SK-N-SH (cell line): ENCODE measurements around the gene SULF2. TPM values are rescaled to one million over a fixed set of nuclear protein-coding genes. Genes with fewer than 3 reads are reported as not detected.

ENCODE experiments used
- CTCF ChIA-PET: fragments of 300-600, 350-600 bp; formaldehyde crosslinking; extraction: SDS; loops from one replicate; lab custom pipeline; 2021; lab: Yijun Ruan, JAX
- POLR2A ChIA-PET: fragments of 350-600 bp; sonication (Branson Sonifier 250); formaldehyde crosslinking; extraction: SDS; loops from one replicate; lab custom pipeline; 2020; ENCODE audit warnings: antibody characterized with exemption, inconsistent platforms; lab: Yijun Ruan, JAX
- DNase-seq: peaks from one replicate; pipeline ENCODE4 v3.0.0; 2012
- H2AFZ ChIP-seq: fragments of 200-600 bp; sonication (generic); 2 replicates; pipeline ENCODE4 v1.8.1; 2016; ENCODE audit warnings: antibody characterized with exemption, mild to moderate bottlenecking, low read depth
- H3F3A ChIP-seq: fragments of 200-600 bp; sonication (generic); replicated peaks from 2 replicates; pipeline ENCODE3; 2016; ENCODE audit warnings: antibody characterized with exemption, mild to moderate bottlenecking; ENCODE audit not compliant: insufficient read depth
- H3K27ac ChIP-seq, 2 experiments: fragments of 200-500 bp in 1 of 2; fragments of 200-600 bp in 1 of 2; sonication (Bioruptor generic) in 1 of 2; sonication (generic), shearing (Covaris generic) in 1 of 2; 2 replicates each; pipeline versions ENCODE4 v1.5.1 to v1.6.1; 2014 to 2016; ENCODE audit warnings: low read depth in 2 of 2, inconsistent platforms in 1 of 2, low read length in 1 of 2, mild to moderate bottlenecking in 1 of 2, mixed read lengths in 1 of 2
- H3K27me3 ChIP-seq: fragments of 200-600 bp; sonication (generic), shearing (Covaris generic); 2 replicates; pipeline ENCODE4 v1.6.1; 2016; ENCODE audit warnings: mixed run types; ENCODE audit not compliant: insufficient read depth
- H3K36me3 ChIP-seq, 2 experiments: fragments of 200-500 bp in 1 of 2; fragments of 200-600 bp in 1 of 2; sonication (Bioruptor generic) in 1 of 2; sonication (generic) in 1 of 2; replicated peaks in 1 of 2; 2 replicates each; pipeline versions ENCODE3 to v1.5.1; 2014 to 2016; ENCODE audit warnings: low read length in 1 of 2, mild to moderate bottlenecking in 1 of 2; ENCODE audit not compliant: insufficient read depth in 2 of 2, control insufficient read depth in 1 of 2
- H3K4me1 ChIP-seq, 2 experiments: fragments of 200-500 bp in 1 of 2; fragments of 200-600 bp in 1 of 2; sonication (Bioruptor generic) in 1 of 2; sonication (generic), shearing (Covaris generic) in 1 of 2; 2 replicates each; pipeline versions ENCODE4 v1.5.1 to v1.6.1; 2014 to 2016; ENCODE audit warnings: low read depth in 1 of 2, low read length in 1 of 2, mixed run types in 1 of 2; ENCODE audit not compliant: insufficient read depth in 2 of 2, control insufficient read depth in 1 of 2
- H3K4me2 ChIP-seq: fragments of 200-600 bp; sonication (generic), shearing (Covaris generic); 2 replicates; pipeline ENCODE4 v1.6.1; 2017; ENCODE audit warnings: mixed run types
- H3K4me3 ChIP-seq, 2 experiments: fragments of 200-500 bp in 1 of 2; fragments of 200-600 bp in 1 of 2; sonication (Bioruptor generic) in 1 of 2; sonication (generic), shearing (Covaris generic) in 1 of 2; 2 replicates each; pipeline versions ENCODE4 v1.5.1 to v1.8.1; 2014 to 2016; ENCODE audit warnings: low read depth in 2 of 2, inconsistent platforms in 1 of 2, low read length in 1 of 2, mild to moderate bottlenecking in 1 of 2, mixed read lengths in 1 of 2, moderate library complexity in 1 of 2
- H3K79me2 ChIP-seq: fragments of 200-600 bp; sonication (generic); 2 replicates; pipeline ENCODE4 v1.8.1; 2017; ENCODE audit warnings: mild to moderate bottlenecking; ENCODE audit not compliant: insufficient read depth
- H3K9ac ChIP-seq: fragments of 200-600 bp; sonication (generic); 2 replicates; pipeline ENCODE4 v1.6.1; 2017; ENCODE audit warnings: mixed run types
- H3K9me2 ChIP-seq: fragments of 200-600 bp; sonication (generic); 2 replicates; pipeline ENCODE4 v1.6.1; 2017; ENCODE audit warnings: mixed run types
- H3K9me3 ChIP-seq: fragments of 200-600 bp; sonication (generic); 2 replicates; pipeline ENCODE4 v1.6.1; 2017; ENCODE audit warnings: mixed run types, mild to moderate bottlenecking, moderate library complexity
- H4K20me1 ChIP-seq: fragments of 200-600 bp; sonication (generic); 2 replicates; pipeline ENCODE4 v1.6.1; 2017; ENCODE audit warnings: mild to moderate bottlenecking, mixed run types; ENCODE audit not compliant: insufficient read depth
- ELF1 ChIP-seq: IDR thresholded peaks from 2 replicates; pipeline ENCODE4 v1.4.0; 2012
- EP300 ChIP-seq, 2 experiments: IDR thresholded peaks; 2 replicates each; pipeline versions ENCODE4 v1.4.0 to v1.6.1; 2012; ENCODE audit warnings: borderline replicate concordance in 1 of 2, low read depth in 1 of 2, low read length in 1 of 2
- EZH2phosphoT487 ChIP-seq: fragments of 200-600 bp; sonication (generic); IDR thresholded peaks from 2 replicates; pipeline ENCODE4 v1.6.1; 2017; ENCODE audit warnings: low read depth, mixed run types, mild to moderate bottlenecking, antibody characterized with exemption, moderate library complexity, borderline replicate concordance
- FOXM1 ChIP-seq: IDR thresholded peaks from 2 replicates; pipeline ENCODE4 v1.4.0; 2012; ENCODE audit warnings: low read depth, mild to moderate bottlenecking
- GATA2 ChIP-seq: sonication (generic); formaldehyde crosslinking; IDR thresholded peaks from 2 replicates; pipeline ENCODE4 v1.5.0; 2020; ENCODE audit warnings: mild to moderate bottlenecking, missing genetic modification reagents
- JUND ChIP-seq: IDR thresholded peaks from 2 replicates; pipeline ENCODE4 v1.4.0; 2012
- MEF2A ChIP-seq: IDR thresholded peaks from 2 replicates; pipeline ENCODE4 v1.4.0; 2012; ENCODE audit warnings: low read depth, borderline replicate concordance
- NFIC ChIP-seq: IDR thresholded peaks from 2 replicates; pipeline ENCODE4 v1.4.0; 2012; ENCODE audit warnings: borderline replicate concordance
- POLR2AphosphoS5 ChIP-seq: IDR thresholded peaks from 2 replicates; pipeline ENCODE4 v1.6.1; 2012; ENCODE audit warnings: low read depth, low read length
- RXRA ChIP-seq: IDR thresholded peaks from 2 replicates; pipeline ENCODE4 v1.4.0; 2012; ENCODE audit warnings: low read depth, mild to moderate bottlenecking, borderline replicate concordance
- SMC3 ChIP-seq: IDR thresholded peaks from 2 replicates; pipeline ENCODE4 v1.6.1; 2012; ENCODE audit warnings: low read depth, low read length, improper control_type of control experiment
- TCF12 ChIP-seq: IDR thresholded peaks from 2 replicates; pipeline ENCODE4 v1.4.0; 2012
- ZBTB33 ChIP-seq: IDR thresholded peaks from 2 replicates; pipeline ENCODE4 v1.4.0; 2012; ENCODE audit warnings: low read depth, borderline replicate concordance
- WGBS: methylation state at CpG from one replicate; pipeline ENCODE4 v1.1.6; 2017; ENCODE audit warnings: low lambda C conversion rate; 5-methylcytosine and 5-hydroxymethylcytosine counted together
- polyA plus RNA-seq, 3 experiments: library from polyadenylated mRNA; depleted of rRNA; stranded (reverse); fragments of >200 nt; gene quantifications; 2 replicates each; pipeline ENCODE4 v1.2.3, GENCODE V29; 2012
- TF ChIP-seq, protein P1 (sequence below): IDR thresholded peaks from 2 replicates; pipeline ENCODE4 v1.4.0; 2012; ENCODE audit warnings: low read depth
- TF ChIP-seq, protein P2 (sequence below): fragments of 150-350 bp; IDR thresholded peaks from 2 replicates; pipeline ENCODE4 v1.6.1; 2016; ENCODE audit warnings: mild to moderate bottlenecking, low read depth, low read length
- TF ChIP-seq, protein P3 (sequence below): IDR thresholded peaks from 2 replicates; pipeline ENCODE4 v1.4.0; 2012; ENCODE audit warnings: low read depth, borderline replicate concordance

The SULF2 gene
- polyA plus RNA-seq, 1 of the 3 experiments (the other 2 are of a cell fraction) = 20.2 TPM

DNA sequence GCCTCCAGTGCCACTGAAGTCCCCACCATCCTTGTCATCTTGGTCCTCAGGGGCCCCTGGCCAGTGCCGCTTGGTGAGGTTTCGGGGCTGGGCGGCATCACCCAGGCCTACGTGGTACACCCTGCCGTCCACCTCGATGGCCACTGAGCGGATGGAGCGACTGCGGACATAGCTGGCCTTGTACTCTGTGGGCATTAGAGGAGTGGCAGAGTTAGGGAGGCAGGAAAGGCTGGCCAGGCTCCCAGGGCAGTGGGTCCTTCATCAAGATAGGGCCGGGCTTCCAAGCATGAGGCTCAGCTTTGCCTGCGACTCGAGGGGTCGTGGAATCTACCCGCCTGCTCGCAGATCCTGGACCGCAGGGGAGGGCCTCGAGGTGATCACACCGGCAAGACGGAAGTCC, 119.0 kb downstream of the SULF2 start:
- Histone ChIP-seq H3K4me2 (no peak overlapping the region), H3K36me3 (peaks cover 0 to 14% of the 10 kb centered on the region in 2 experiments), H3K4me3 (no peak overlapping the region), H3F3A (no peaks in the 10 kb centered on the region), H2AFZ (no peak overlapping the region), H3K9ac (no peak overlapping the region), H3K27me3 (no peaks in the 10 kb centered on the region), H3K79me2 (no peaks in the 10 kb centered on the region), H4K20me1 (no peaks in the 10 kb centered on the region), H3K9me2 (no peaks in the 10 kb centered on the region), H3K9me3 (no peaks in the 10 kb centered on the region), H3K4me1 (peaks cover 3 to 4% of the 10 kb centered on the region in 2 experiments; a peak in 2 of 4 replicates), H3K27ac (no peak overlapping the region)
- CTCF ChIA-PET = interaction anchor here (2.1 to 24.9 kb wide), 2 partner anchors 11 to 957 kb away, joined by 6 to 437 read pairs; no protein-coding TSS in a partner anchor
- TF ChIP-seq NFIC (no peak), SMC3 (no peak), ELF1 (no peak), RXRA (no peak), FOXM1 (no peak), MEF2A (no peak), EZH2phosphoT487 (no peak), POLR2AphosphoS5 (no peak), TCF12 (no peak), JUND (no peak), EP300 (IDR thresholded peaks at IDR 0.05; ENCODE audit: borderline replicate concordance in 1 of 2, low read depth in 1 of 2, low read length in 1 of 2) (no peak), GATA2 (CRISPR knock-in tag) (no peak), ZBTB33 (no peak)
- TF ChIP-seq, protein P1, sequence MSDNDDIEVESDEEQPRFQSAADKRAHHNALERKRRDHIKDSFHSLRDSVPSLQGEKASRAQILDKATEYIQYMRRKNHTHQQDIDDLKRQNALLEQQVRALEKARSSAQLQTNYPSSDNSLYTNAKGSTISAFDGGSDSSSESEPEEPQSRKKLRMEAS = no peak
- TF ChIP-seq, protein P2, sequence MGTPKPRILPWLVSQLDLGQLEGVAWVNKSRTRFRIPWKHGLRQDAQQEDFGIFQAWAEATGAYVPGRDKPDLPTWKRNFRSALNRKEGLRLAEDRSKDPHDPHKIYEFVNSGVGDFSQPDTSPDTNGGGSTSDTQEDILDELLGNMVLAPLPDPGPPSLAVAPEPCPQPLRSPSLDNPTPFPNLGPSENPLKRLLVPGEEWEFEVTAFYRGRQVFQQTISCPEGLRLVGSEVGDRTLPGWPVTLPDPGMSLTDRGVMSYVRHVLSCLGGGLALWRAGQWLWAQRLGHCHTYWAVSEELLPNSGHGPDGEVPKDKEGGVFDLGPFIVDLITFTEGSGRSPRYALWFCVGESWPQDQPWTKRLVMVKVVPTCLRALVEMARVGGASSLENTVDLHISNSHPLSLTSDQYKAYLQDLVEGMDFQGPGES = no peak
- TF ChIP-seq, protein P3, sequence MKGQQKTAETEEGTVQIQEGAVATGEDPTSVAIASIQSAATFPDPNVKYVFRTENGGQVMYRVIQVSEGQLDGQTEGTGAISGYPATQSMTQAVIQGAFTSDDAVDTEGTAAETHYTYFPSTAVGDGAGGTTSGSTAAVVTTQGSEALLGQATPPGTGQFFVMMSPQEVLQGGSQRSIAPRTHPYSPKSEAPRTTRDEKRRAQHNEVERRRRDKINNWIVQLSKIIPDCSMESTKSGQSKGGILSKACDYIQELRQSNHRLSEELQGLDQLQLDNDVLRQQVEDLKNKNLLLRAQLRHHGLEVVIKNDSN = no peak
- DNase-seq = no peak
- POLR2A ChIA-PET = no interaction called here
- WGBS = 90% methylated on average over 9 of the region's 19 CpGs
